Fibroblast of villous mesenchyme (primary cell): ENCODE measurements around the gene RAB9A. TPM values are rescaled to one million over a fixed set of nuclear protein-coding genes. Genes with fewer than 3 reads are reported as not detected.
A peak's percentile ranks its signal among the peaks of the same experiment; 100 is the strongest.

Experiments used
- DNase-seq: peaks from one replicate; pipeline ENCODE4 v3.0.0-alpha.2; 2010; ENCODE audit warnings: low read depth
- H3K4me3 ChIP-seq: 2 replicates; pipeline ENCODE4 v1.5.1; 2011; ENCODE audit warnings: low read depth, mild to moderate bottlenecking, low read length
- total RNA-seq: library from RNA; depleted of rRNA; stranded (reverse); fragments of >200 nt; gene quantifications from 2 replicates; pipeline ENCODE4 v1.2.3, GENCODE V29; 2012
- TF ChIP-seq, protein P1 (sequence below): IDR thresholded peaks from 2 replicates; pipeline ENCODE4 v1.5.1; 2012; ENCODE audit warnings: low read depth, mild to moderate bottlenecking, low read length; ENCODE audit not compliant: insufficient read depth

The RAB9A gene
- total RNA-seq, 1 donor = 63.0 TPM

DNA sequence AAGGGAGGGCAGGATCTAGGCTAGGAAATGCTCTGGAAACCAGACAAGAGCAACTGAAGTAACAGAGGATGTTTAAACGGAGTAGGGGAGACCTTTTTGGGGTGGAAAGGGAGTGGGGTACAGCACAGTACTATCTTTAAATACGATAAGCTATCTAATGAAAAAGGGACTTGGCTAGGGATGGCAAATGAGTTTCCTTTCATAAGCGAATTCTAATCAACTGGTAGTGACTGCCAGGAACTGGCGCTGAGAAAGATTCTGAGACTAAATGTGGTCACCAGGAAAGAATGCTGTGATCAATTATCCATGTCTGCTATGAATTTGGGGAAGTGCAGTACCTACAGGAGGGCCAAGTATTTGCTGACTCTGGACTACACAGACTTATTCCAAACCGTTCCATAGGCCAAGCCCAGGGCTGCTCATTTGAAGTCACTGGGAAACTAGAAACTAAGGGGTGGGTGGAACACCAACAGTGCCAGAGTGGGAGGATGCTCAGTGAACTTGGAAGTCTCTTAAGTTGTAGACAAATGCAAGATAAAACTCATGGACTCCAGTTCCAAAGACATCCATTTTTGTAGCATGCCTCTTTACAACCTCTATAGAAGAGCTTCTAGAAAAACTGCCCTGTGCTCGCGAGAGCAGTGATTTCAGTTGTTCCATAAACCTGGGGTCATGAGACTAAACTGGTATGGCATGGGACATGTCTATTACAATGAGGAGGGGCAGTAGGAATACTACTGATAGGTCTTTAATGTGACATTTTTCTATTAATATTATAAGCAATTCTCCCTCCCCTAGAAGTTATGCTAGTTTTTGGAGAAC lies 43.5 kb downstream of the RAB9A start:
- TF ChIP-seq, protein P1, sequence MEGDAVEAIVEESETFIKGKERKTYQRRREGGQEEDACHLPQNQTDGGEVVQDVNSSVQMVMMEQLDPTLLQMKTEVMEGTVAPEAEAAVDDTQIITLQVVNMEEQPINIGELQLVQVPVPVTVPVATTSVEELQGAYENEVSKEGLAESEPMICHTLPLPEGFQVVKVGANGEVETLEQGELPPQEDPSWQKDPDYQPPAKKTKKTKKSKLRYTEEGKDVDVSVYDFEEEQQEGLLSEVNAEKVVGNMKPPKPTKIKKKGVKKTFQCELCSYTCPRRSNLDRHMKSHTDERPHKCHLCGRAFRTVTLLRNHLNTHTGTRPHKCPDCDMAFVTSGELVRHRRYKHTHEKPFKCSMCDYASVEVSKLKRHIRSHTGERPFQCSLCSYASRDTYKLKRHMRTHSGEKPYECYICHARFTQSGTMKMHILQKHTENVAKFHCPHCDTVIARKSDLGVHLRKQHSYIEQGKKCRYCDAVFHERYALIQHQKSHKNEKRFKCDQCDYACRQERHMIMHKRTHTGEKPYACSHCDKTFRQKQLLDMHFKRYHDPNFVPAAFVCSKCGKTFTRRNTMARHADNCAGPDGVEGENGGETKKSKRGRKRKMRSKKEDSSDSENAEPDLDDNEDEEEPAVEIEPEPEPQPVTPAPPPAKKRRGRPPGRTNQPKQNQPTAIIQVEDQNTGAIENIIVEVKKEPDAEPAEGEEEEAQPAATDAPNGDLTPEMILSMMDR = no peak
- DNase-seq = no peak
- H3K4me3 ChIP-seq = no peak overlapping the region

DNA sequence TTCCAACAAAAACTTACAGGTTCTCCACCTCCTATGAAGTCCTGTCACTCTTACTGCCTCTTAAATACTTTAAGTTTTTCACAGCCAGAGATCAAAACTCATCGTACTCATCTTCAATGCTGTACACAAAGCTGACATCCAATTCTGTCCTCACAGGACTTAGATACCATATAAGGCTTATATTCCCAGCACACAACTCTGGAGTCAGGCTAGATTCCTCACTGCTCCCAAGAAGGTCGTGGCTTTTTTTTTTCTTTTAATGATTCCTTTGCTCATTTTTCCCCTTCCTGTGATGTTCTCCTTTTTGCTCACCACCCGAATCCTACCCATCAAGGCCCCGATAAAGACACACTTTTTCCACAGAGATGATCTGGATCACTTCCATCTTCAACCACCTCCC lies 44.6 kb downstream of the RAB9A start:
- TF ChIP-seq, protein P1 = no peak
- peak overlapping the region; percentile 86 for H3K4me3 ChIP-seq
- no peak for DNase-seq

DNA sequence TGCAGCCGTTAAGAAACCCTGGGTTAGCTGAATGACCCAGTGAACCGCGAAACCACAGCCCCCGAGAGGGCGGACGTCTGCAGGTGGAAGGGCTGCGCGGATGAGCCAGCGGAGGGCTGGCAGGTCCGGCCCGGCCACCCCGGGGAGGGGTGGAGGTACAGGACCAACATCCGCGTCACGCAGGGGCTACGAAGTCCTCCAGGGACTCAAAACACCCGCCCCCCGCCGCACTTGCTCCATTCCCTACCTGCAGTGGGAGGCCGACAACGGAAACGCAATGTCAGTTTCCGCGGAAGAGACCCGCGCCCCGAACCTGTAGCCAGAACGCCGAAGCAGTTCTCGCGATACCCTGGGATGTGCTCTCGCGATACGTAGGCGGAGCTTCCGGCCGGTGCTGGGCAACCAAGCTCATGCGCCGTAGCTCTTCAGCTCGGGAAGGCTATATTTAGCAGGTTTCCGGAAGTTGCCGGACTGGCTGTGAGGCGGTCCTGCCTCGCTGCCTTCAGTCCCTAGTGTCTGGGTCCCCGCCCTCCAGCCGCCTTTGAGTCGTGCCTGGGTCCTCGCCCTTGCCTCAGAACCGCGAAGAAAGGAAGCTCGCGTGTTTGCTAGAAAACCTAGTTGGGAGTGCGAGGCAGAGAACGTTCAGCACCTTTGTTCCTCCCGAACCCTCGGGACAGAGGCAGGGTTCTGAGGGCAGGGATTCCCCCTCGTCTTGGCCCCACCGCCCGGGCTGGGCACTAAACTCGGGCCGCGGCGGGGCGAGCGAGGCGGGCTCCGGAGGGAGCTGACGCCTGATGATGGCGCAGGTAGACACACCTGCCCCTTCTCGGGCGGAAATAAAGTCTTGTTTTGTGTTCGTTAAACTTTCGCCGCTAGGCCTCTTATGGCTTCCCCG lies 45.6 kb downstream of the RAB9A start, which contains the start of the genes OFD1 and TRAPPC2:
OFD1 (plus strand) TSS at position 471 of the 895 bp plus-strand sequence; CDS start at position 795, 324 bp downstream.
TRAPPC2 (minus strand) TSS at position 343 of the 895 bp plus-strand sequence. CDS start 14,657 bp downstream, outside the sequence.
- peak; percentile 95 for DNase-seq
- TF ChIP-seq, protein P1 = no peak
- H3K4me3 ChIP-seq = peak within 1 kb of the TSS; percentile 86

DNA sequence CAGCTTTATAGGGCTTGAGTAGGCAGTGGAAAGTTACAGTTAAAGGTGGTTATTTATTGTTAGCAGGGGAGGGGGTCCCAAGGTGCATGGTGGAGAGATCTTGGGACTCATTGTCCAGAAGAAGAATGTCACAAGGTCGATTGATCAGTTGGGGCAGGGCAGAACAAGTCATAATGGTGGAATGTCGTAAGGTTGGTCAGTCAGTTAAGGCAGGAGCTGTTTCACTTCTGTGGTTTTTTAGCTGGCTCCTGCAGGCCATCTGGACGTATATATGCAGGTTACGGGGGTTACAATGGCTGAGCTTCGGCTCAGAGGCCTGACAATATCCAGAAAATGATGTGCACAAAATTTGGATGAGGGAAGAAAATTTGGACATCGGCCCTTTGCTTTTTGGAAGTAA lies 52.8 kb downstream of the RAB9A start:
- DNase-seq = no peak
- H3K4me3 ChIP-seq = no peak overlapping the region
- TF ChIP-seq, protein P1 = no peak

DNA sequence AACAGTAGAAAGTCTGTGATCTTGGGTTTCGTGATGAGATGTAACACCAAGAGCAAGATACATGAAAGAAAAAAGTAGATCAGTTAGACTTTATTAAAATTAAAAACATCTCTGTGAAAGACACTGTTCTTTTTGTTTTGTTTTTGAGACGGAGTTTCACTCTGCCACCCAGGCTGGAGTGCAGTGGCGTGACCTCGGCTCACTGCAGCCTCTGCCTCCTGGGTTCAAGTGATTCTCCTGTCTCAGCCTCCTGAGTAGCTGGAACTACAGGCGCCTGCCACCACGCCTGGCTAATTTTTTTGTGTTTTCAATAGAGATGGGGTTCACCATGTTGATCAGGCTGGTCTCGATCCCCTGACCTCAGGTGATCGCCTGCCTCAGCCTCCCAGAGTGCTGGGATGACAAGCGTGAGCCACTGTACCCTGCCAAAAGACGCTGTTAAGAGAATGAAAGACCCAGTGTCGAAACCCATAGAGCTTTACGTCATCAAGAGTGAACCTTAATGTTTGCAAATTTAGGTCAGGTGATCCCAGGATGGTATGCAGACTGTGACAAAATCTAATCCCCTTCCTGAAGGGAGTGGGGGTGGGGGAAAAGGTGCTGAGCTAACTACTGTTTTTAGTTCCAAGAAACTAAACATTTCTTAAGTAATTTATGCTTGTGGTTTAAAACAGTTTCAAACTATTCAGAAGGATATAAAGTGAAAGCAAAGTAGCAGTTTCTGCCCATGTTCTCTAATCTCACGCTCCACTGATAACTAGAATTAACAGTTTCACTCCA lies 53.7 kb downstream of the RAB9A start:
- TF ChIP-seq, protein P1 = no peak
- peak; percentile 91 for DNase-seq
- no peak overlapping the region for H3K4me3 ChIP-seq

DNA sequence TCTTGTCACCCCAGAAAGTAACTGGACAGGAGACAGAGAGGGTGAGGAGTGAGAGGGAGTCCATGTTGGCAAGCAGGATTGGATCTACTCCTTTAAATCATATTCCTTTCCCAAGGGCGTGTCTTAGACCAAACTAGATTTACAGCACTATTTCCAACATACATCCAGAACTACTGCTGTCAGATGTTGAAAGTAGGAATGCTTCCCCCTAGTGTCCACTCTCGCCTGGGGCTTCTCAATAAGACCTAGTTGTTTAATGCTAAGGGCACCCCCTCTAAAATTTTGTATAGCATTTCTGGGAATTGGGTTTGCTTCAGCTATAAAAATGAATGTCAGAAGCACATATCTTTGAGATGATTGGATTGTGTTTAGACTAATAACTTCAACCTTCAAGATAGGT lies 58.9 kb downstream of the RAB9A start:
- H3K4me3 ChIP-seq = no peak overlapping the region
- TF ChIP-seq, protein P1 = peak; percentile 65
- DNase-seq = peak; percentile 78
